CD14-positive monocyte (primary cell): ENCODE results near the gene BCAR3. TPM values are rescaled to one million over a fixed set of nuclear protein-coding genes. Genes with fewer than 3 reads are reported as not detected.

Experiments
- DNase-seq, 3 donors: peaks; one replicate each; pipeline ENCODE4 v3.0.0-alpha.2; 2011 to 2022
- H2AFZ ChIP-seq: 2 replicates; pipeline ENCODE4 v1.6.0; 2012; ENCODE audit warnings: mild to moderate bottlenecking, low read depth, low read length, inconsistent platforms; ENCODE audit not compliant: insufficient read depth, poor library complexity, severe bottlenecking
- H3K27ac ChIP-seq, 2 donors: 1 replicate in 1 of 2; 2 replicates in 1 of 2; pipeline ENCODE4 v1.5.1; 2012 to 2013; ENCODE audit warnings: low read length in 2 of 2, control low read depth in 1 of 2, inconsistent platforms in 1 of 2, low read depth in 1 of 2, mild to moderate bottlenecking in 1 of 2
- H3K27me3 ChIP-seq, 2 donors: one replicate each; pipeline versions ENCODE4 v1.6.0 to v1.6.1; 2011 to 2013; ENCODE audit warnings: low read length in 2 of 2; ENCODE audit not compliant: control insufficient read depth in 2 of 2, insufficient read depth in 2 of 2
- H3K36me3 ChIP-seq, 2 donors: replicated peaks in 1 of 2; 1 replicate in 1 of 2; 2 replicates in 1 of 2; pipeline versions ENCODE4 v1.5.1 to v1.6.1; 2012 to 2013; ENCODE audit warnings: low read length in 2 of 2, control low read depth in 1 of 2, inconsistent platforms in 1 of 2, mild to moderate bottlenecking in 1 of 2; ENCODE audit not compliant: insufficient read depth in 2 of 2, control insufficient read depth in 1 of 2
- H3K4me1 ChIP-seq, 2 donors: 1 replicate in 1 of 2; 2 replicates in 1 of 2; pipeline versions ENCODE4 v1.5.1 to v1.6.1; 2012 to 2013; ENCODE audit warnings: low read length in 2 of 2, control low read depth in 1 of 2, inconsistent platforms in 1 of 2, mild to moderate bottlenecking in 1 of 2, moderate library complexity in 1 of 2; ENCODE audit not compliant: insufficient read depth in 2 of 2, control insufficient read depth in 1 of 2
- H3K4me2 ChIP-seq: replicated peaks from 2 replicates; pipeline ENCODE3; 2012; ENCODE audit warnings: low read length, moderate library complexity, mild to moderate bottlenecking; ENCODE audit not compliant: poor library complexity, severe bottlenecking; ENCODE audit errors: extremely low read depth
- H3K4me3 ChIP-seq, 3 experiments: fragments of 200-600 bp in 1 of 3; sonication (generic) in 1 of 3; replicated peaks in 1 of 3; 1 replicate in 2 of 3; 2 replicates in 1 of 3; pipeline ENCODE4 v1.5.1; 2011 to 2013; ENCODE audit warnings: low read length in 3 of 3, mild to moderate bottlenecking in 3 of 3, control low read depth in 2 of 3, low read depth in 2 of 3, inconsistent platforms in 1 of 3, moderate library complexity in 1 of 3
- H3K79me2 ChIP-seq: 2 replicates; pipeline ENCODE4 v1.6.0; 2012; ENCODE audit warnings: mild to moderate bottlenecking, control low read depth, inconsistent platforms, low read length, moderate library complexity; ENCODE audit not compliant: insufficient read depth
- H3K9ac ChIP-seq: 2 replicates; pipeline ENCODE4 v1.6.0; 2017; ENCODE audit warnings: low read length, mild to moderate bottlenecking; ENCODE audit not compliant: insufficient read depth, poor library complexity, severe bottlenecking
- H3K9me3 ChIP-seq, 2 donors: replicated peaks in 1 of 2; 1 replicate in 1 of 2; 2 replicates in 1 of 2; pipeline versions ENCODE4 v1.5.1 to v1.6.1; 2012 to 2013; ENCODE audit warnings: low read length in 2 of 2, control low read depth in 1 of 2; ENCODE audit not compliant: control insufficient read depth in 1 of 2, insufficient read depth in 1 of 2
- H4K20me1 ChIP-seq: 2 replicates; pipeline ENCODE4 v1.6.0; 2012; ENCODE audit warnings: mild to moderate bottlenecking, low read length, control low read depth, moderate library complexity; ENCODE audit not compliant: insufficient read depth
- H3K27ac Mint-ChIP-seq, 7 donors: one replicate each; pipeline ENCODE4 v1.8.0; 2020; ENCODE audit warnings: mild to moderate bottlenecking in 7 of 7, mixed read lengths in 7 of 7, moderate library complexity in 6 of 7, inconsistent platforms in 2 of 7
- H3K27me3 Mint-ChIP-seq, 3 donors: one replicate each; pipeline ENCODE4 v1.8.0; 2021 to 2022; ENCODE audit warnings: low read depth in 3 of 3, mild to moderate bottlenecking in 3 of 3, mixed read lengths in 3 of 3, moderate library complexity in 3 of 3, inconsistent platforms in 1 of 3
- H3K36me3 Mint-ChIP-seq, 2 donors: one replicate each; pipeline ENCODE4 v1.8.0; 2020; ENCODE audit warnings: mixed read lengths in 2 of 2, inconsistent platforms in 1 of 2, mild to moderate bottlenecking in 1 of 2
- H3K4me1 Mint-ChIP-seq: one replicate; pipeline ENCODE4 v1.8.0; 2020; ENCODE audit warnings: mild to moderate bottlenecking, mixed read lengths
- H3K4me3 Mint-ChIP-seq, 2 donors: one replicate each; pipeline ENCODE4 v1.8.0; 2020; ENCODE audit warnings: mild to moderate bottlenecking in 2 of 2, mixed read lengths in 2 of 2, moderate library complexity in 1 of 2
- H3K9me3 Mint-ChIP-seq, 7 donors: one replicate each; pipeline ENCODE4 v1.8.0; 2020 to 2022; ENCODE audit warnings: mixed read lengths in 7 of 7, mild to moderate bottlenecking in 6 of 7, moderate library complexity in 6 of 7, inconsistent platforms in 2 of 7
- WGBS: methylation state at CpG from one replicate; pipeline ENCODE4 v1.1.5; 2013; ENCODE audit warnings: missing lambda C conversion rate; ENCODE audit not compliant: insufficient coverage; 5-methylcytosine and 5-hydroxymethylcytosine counted together
- intact Hi-C, 2 donors: fragments of 100-400 bp; cut with micrococcal nuclease; formaldehyde crosslinking; loops; one replicate each; pipeline versions ENCODE4 v1.15.0 to v1.15.1; 2023
- polyA plus RNA-seq, 3 donors: library from polyadenylated mRNA; depleted of rRNA in 1 of 3; unstranded in 2 of 3; stranded (reverse) in 1 of 3; fragments of 300-500 nt in 2 of 3; fragments of >200 nt in 1 of 3; fragmentation: Illumina TruSeq in 2 of 3; gene quantifications; 1 replicate in 2 of 3; 2 replicates in 1 of 3; pipeline ENCODE4 v1.2.3, GENCODE V29; 2012 to 2021
- TF ChIP-seq, protein P1 (sequence below): fragments of 200-600 bp; IDR thresholded peaks from one replicate; pipeline ENCODE4 v1.8.0; 2022; ENCODE audit warnings: antibody characterized with exemption, mild to moderate bottlenecking

BCAR3 gene
- polyA plus RNA-seq, 3 donors: 0.05 to 0.41 TPM; not detected in 1

DNA sequence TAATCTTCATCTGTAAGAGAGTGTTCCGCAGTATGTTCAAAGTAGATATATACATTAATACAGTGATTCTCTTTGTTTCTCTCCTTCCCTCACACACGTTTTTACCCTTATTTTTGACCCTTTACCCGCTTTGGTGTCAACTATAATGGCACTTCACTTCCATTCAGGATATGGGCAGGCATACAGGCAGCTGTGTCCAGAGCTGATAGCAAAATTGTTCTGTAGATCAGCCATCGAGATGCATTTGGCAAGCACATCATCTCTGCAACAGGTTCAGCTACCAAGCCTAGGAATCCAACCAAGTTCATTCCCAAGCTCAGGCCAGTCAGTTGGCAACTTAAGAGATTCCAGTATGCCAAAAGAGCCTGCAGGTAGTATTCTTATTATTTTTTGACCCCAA, 158.9 kb downstream of the BCAR3 start:
- no peak overlapping the region for H3K27ac Mint-ChIP-seq
- intact Hi-C loops: no loop called here
- WGBS: 67% methylated on average over 2 of the region's 4 CpGs

DNA sequence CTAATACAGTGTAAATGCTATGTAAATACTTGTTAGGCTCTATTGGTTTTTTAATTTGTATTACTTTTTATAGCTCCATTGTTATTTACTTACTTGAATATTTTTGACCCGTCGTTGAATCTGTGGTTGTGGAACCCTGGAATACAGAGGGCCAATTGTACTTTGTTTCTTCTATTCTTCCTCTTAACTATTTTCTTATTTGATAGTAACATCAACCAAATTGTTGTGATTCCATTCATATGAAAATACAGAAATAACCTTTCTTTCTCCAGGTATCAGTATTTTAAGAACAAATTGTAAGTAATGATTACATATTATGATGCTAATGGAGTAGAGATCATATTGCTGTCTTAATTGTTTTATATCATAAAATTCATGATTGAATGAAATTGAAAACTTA, 160.0 kb downstream of the BCAR3 start:
- Histone ChIP-seq H3K36me3 (no peaks in the 10 kb centered on the region), H3K9me3 (no peaks in the 10 kb centered on the region), H3K27ac (no peak overlapping the region), H3K27me3 (no peaks in the 10 kb centered on the region), H4K20me1 (no peaks in the 10 kb centered on the region), H3K4me3 (no peak overlapping the region), H3K79me2 (no peaks in the 10 kb centered on the region), H3K4me1 (no peaks in the 10 kb centered on the region), H3K4me2 (no peak overlapping the region), H3K9ac (no peak overlapping the region), H2AFZ (no peak overlapping the region)
- Mint-ChIP-seq H3K36me3 (peaks cover 0 to 5% of the 10 kb centered on the region in 2 donors), H3K27ac (no peak overlapping the region), H3K4me1 (peaks cover 11% of the 10 kb centered on the region), H3K27me3 (peaks cover 0 to 2% (median 1%) of the 10 kb centered on the region in 3 donors), H3K9me3 (peaks cover 0 to 6% (median 0%) of the 10 kb centered on the region in 7 donors), H3K4me3 (no peak overlapping the region)
- intact Hi-C loops: no loop called here
- no peak for DNase-seq
- WGBS: no CpG with 5 or more reads among the region's 2 CpGs
- TF ChIP-seq, protein P1, sequence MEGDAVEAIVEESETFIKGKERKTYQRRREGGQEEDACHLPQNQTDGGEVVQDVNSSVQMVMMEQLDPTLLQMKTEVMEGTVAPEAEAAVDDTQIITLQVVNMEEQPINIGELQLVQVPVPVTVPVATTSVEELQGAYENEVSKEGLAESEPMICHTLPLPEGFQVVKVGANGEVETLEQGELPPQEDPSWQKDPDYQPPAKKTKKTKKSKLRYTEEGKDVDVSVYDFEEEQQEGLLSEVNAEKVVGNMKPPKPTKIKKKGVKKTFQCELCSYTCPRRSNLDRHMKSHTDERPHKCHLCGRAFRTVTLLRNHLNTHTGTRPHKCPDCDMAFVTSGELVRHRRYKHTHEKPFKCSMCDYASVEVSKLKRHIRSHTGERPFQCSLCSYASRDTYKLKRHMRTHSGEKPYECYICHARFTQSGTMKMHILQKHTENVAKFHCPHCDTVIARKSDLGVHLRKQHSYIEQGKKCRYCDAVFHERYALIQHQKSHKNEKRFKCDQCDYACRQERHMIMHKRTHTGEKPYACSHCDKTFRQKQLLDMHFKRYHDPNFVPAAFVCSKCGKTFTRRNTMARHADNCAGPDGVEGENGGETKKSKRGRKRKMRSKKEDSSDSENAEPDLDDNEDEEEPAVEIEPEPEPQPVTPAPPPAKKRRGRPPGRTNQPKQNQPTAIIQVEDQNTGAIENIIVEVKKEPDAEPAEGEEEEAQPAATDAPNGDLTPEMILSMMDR: no peak

More for the DNA sequence above, 158.9 kb downstream of the BCAR3 start:
- Histone ChIP-seq H3K9ac (no peak overlapping the region), H3K4me1 (no peaks in the 10 kb centered on the region), H2AFZ (no peak overlapping the region), H3K9me3 (no peaks in the 10 kb centered on the region), H4K20me1 (no peaks in the 10 kb centered on the region), H3K36me3 (no peaks in the 10 kb centered on the region), H3K4me2 (no peak overlapping the region), H3K27ac (no peak overlapping the region), H3K27me3 (no peaks in the 10 kb centered on the region), H3K79me2 (no peaks in the 10 kb centered on the region), H3K4me3 (no peak overlapping the region)
- Mint-ChIP-seq H3K4me1 (peaks cover 8% of the 10 kb centered on the region), H3K4me3 (no peak overlapping the region), H3K9me3 (peaks cover 0 to 6% (median 0%) of the 10 kb centered on the region in 7 donors), H3K36me3 (peaks cover 0 to 5% of the 10 kb centered on the region in 2 donors), H3K27me3 (peaks cover 0 to 2% (median 1%) of the 10 kb centered on the region in 3 donors)
- no peak for DNase-seq
- TF ChIP-seq, protein P1: no peak
